Dedifferentiated amniotic fluid mesenchymal stem cell (primary cell): ENCODE results near the gene TMEM132D.

Experiments
- DNase-seq: peaks from one replicate; pipeline ENCODE4 v3.0.0-alpha.2; 2016; ENCODE audit errors: extremely low spot score

The TMEM132D gene

GRCh38 chr12:129185855-129186254 lies 718.0 kb downstream of the TMEM132D start:
- DNase-seq = no peak

- no peak for DNase-seq
These were observed 719.5 kb downstream of the TMEM132D start for GRCh38 chr12:129184127-129184928.

- DNase-seq = no peak
These were observed 723.8 kb downstream of the TMEM132D start for GRCh38 chr12:129179941-129180553.

- DNase-seq = no peak
These were observed 733.9 kb downstream of the TMEM132D start for GRCh38 chr12:129169928-129170327.

GRCh38 chr12:129163861-129164260 lies 740.0 kb downstream of the TMEM132D start:
- DNase-seq = no peak

- no peak for DNase-seq
These were observed 740.4 kb downstream of the TMEM132D start for GRCh38 chr12:129163461-129163860.

GRCh38 chr12:129162805-129163204 lies 741.0 kb downstream of the TMEM132D start:
- no peak for DNase-seq

GRCh38 chr12:129161511-129161910 lies 742.3 kb downstream of the TMEM132D start:
- DNase-seq = no peak

GRCh38 chr12:129160282-129160681 lies 743.5 kb downstream of the TMEM132D start:
- no peak for DNase-seq

GRCh38 chr12:129152351-129153104 lies 751.3 kb downstream of the TMEM132D start:
- no peak for DNase-seq

- no peak for DNase-seq
These were observed 753.1 kb downstream of the TMEM132D start for GRCh38 chr12:129150721-129151120.

GRCh38 chr12:129145381-129145780 lies 758.4 kb downstream of the TMEM132D start:
- no peak for DNase-seq

GRCh38 chr12:129138776-129139175 lies 765.0 kb downstream of the TMEM132D start:
- no peak for DNase-seq

GRCh38 chr12:129136694-129137325 lies 767.0 kb downstream of the TMEM132D start:
- DNase-seq = no peak

GRCh38 chr12:129127771-129128170 lies 776.1 kb downstream of the TMEM132D start:
- no peak for DNase-seq

GRCh38 chr12:129127211-129127610 lies 776.6 kb downstream of the TMEM132D start:
- no peak for DNase-seq

GRCh38 chr12:129119537-129119936 lies 784.3 kb downstream of the TMEM132D start:
- no peak for DNase-seq

- DNase-seq = no peak
These were observed 788.3 kb downstream of the TMEM132D start for GRCh38 chr12:129115558-129115957.

GRCh38 chr12:129110575-129110974 lies 793.2 kb downstream of the TMEM132D start:
- no peak for DNase-seq

- no peak for DNase-seq
These were observed 794.4 kb downstream of the TMEM132D start for GRCh38 chr12:129109174-129110001.

- no peak for DNase-seq
These were observed 797.1 kb downstream of the TMEM132D start for GRCh38 chr12:129106772-129107171.
